Panc1 (cell line): ENCODE measurements around the gene UBR3. TPM values are rescaled to one million over a fixed set of nuclear protein-coding genes. Genes with fewer than 3 reads are reported as not detected.

Source experiments
- ATAC-seq: fragments of 200-7000 bp; cut with Tn5 transposase; 2 replicates; pipeline ENCODE4 v1.9.1; 2020; ENCODE audit warnings: mild to moderate bottlenecking, moderate library complexity
- BruUV-seq: library from RNA; stranded (reverse); fragments of 400-500 nt; replicated peaks from 2 replicates; lab custom pipeline; 2021; lab: Mats Ljungman, UMichigan
- CTCF ChIA-PET: fragments of 300-600 bp; sonication (Branson Sonifier 250); formaldehyde crosslinking; loops from one replicate; lab custom pipeline; 2022; ENCODE audit warnings: antibody characterized with exemption; lab: Charles Lee
- POLR2A ChIA-PET: fragments of 300-600 bp; sonication (Branson Sonifier 250); formaldehyde crosslinking; loops from one replicate; lab custom pipeline; 2022; ENCODE audit warnings: antibody characterized with exemption; lab: Charles Lee
- DNase-seq: peaks from one replicate; pipeline ENCODE4 v3.0.0-alpha.2; 2010; ENCODE audit warnings: low read depth, low spot score
- H3K27ac ChIP-seq: 2 replicates; pipeline ENCODE4 v1.5.1; 2011; ENCODE audit warnings: mild to moderate bottlenecking, low read length, inconsistent platforms
- H3K27me3 ChIP-seq: fragments of 200-500 bp; sonication (Bioruptor generic); 2 replicates; pipeline ENCODE4 v1.6.0; 2014; ENCODE audit warnings: low read length, inconsistent platforms; ENCODE audit not compliant: control insufficient read depth, insufficient read depth
- H3K36me3 ChIP-seq: fragments of 200-500 bp; sonication (Bioruptor generic); 2 replicates; pipeline ENCODE4 v1.5.1; 2014; ENCODE audit warnings: inconsistent platforms, mild to moderate bottlenecking, low read length, moderate library complexity; ENCODE audit not compliant: control insufficient read depth, insufficient read depth
- H3K4me1 ChIP-seq: 2 replicates; pipeline ENCODE4 v1.5.1; 2011; ENCODE audit warnings: inconsistent platforms, mild to moderate bottlenecking, low read length, moderate library complexity; ENCODE audit not compliant: control insufficient read depth, insufficient read depth
- H3K4me3 ChIP-seq, 2 experiments: 2 replicates each; pipeline ENCODE4 v1.5.1; 2011 to 2012; ENCODE audit warnings: low read depth in 2 of 2, low read length in 2 of 2, mild to moderate bottlenecking in 2 of 2, inconsistent platforms in 1 of 2, moderate library complexity in 1 of 2
- H3K9me3 ChIP-seq: fragments of 200-500 bp; sonication (Bioruptor generic); 2 replicates; pipeline ENCODE4 v1.5.1; 2014; ENCODE audit warnings: low read depth, mild to moderate bottlenecking, inconsistent platforms, low read length, moderate library complexity; ENCODE audit not compliant: control insufficient read depth, insufficient read depth
- POLR2AphosphoS5 ChIP-seq: IDR thresholded peaks from 2 replicates; pipeline ENCODE4 v1.6.1; 2012; ENCODE audit warnings: mild to moderate bottlenecking, low read depth, low read length, moderate library complexity
- SIN3A ChIP-seq: IDR thresholded peaks from 2 replicates; pipeline ENCODE4 v1.6.1; 2012; ENCODE audit warnings: low read depth, mild to moderate bottlenecking, low read length, moderate library complexity, borderline replicate concordance; ENCODE audit not compliant: insufficient read depth
- TCF7L2 ChIP-seq: IDR thresholded peaks from 2 replicates; pipeline ENCODE4 v1.6.1; 2011; ENCODE audit warnings: mild to moderate bottlenecking, low read depth, low read length, inconsistent platforms
- in situ Hi-C: cut with HindIII; loops from 2 replicates; pipeline ENCODE4 v1.10.0; 2016; ENCODE audit warnings: low sequenced_read_pairs, low pct_unique_long_range_greater_than_20kb
- intact Hi-C: fragments of 100-400 bp; cut with micrococcal nuclease; formaldehyde crosslinking; loops from one replicate; pipeline ENCODE4 v1.10.0; 2022; ENCODE audit not compliant: unreplicated experiment
- total RNA-seq: library from RNA; stranded (reverse); gene quantifications from one replicate; pipeline ENCODE4 v1.2.1, GENCODE V29; 2021; ENCODE audit not compliant: unreplicated experiment
- TF ChIP-seq, protein P1 (sequence below), 2 experiments: IDR thresholded peaks; 2 replicates each; pipeline ENCODE4 v1.6.1; 2011 to 2012; ENCODE audit warnings: low read depth in 2 of 2, control low read depth in 1 of 2, low read length in 1 of 2, mild to moderate bottlenecking in 1 of 2, moderate library complexity in 1 of 2; ENCODE audit not compliant: insufficient read depth in 1 of 2
- TF ChIP-seq, protein P2 (sequence below): fragments of 450-650 bp; IDR thresholded peaks from 2 replicates; pipeline ENCODE4 v1.5.1; 2017; ENCODE audit warnings: mild to moderate bottlenecking

UBR3 gene
- total RNA-seq, 1 experiment from 2014 or later: 27.9 TPM

DNA sequence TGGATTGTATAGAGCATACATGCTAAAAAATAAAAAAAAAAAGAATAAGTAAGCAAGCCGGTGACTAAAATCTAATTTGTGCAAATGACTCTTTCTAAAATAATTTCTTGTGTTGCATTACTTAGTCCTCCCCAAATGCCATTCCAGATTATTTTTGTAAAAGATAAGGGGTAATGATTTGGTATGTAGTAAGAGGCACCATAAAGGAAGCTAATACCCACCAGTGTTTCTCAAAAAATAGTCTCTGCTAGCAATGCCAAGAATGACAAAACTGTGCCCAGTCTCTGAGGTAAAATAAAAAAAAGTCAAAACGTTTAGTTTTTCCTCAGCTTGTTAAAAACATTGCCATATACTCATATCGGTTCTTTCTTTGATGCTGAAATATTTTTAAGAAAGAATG is 5.2 kb upstream of the UBR3 start:
- no peak for ATAC-seq
- Histone ChIP-seq H3K4me3 (no peak overlapping the region), H3K9me3 (no peaks in the 10 kb centered on the region), H3K27me3 (no peaks in the 10 kb centered on the region), H3K27ac (no peak overlapping the region), H3K36me3 (no peaks in the 10 kb centered on the region), H3K4me1 (peaks cover 10% of the 10 kb centered on the region; the same call in 1 of the 2 replicates)
- ChIA-PET CTCF (no interaction called here), POLR2A (no interaction called here)
- TF ChIP-seq SIN3A (no peak), TCF7L2 (no peak), POLR2AphosphoS5 (no peak)
- TF ChIP-seq, protein P1, sequence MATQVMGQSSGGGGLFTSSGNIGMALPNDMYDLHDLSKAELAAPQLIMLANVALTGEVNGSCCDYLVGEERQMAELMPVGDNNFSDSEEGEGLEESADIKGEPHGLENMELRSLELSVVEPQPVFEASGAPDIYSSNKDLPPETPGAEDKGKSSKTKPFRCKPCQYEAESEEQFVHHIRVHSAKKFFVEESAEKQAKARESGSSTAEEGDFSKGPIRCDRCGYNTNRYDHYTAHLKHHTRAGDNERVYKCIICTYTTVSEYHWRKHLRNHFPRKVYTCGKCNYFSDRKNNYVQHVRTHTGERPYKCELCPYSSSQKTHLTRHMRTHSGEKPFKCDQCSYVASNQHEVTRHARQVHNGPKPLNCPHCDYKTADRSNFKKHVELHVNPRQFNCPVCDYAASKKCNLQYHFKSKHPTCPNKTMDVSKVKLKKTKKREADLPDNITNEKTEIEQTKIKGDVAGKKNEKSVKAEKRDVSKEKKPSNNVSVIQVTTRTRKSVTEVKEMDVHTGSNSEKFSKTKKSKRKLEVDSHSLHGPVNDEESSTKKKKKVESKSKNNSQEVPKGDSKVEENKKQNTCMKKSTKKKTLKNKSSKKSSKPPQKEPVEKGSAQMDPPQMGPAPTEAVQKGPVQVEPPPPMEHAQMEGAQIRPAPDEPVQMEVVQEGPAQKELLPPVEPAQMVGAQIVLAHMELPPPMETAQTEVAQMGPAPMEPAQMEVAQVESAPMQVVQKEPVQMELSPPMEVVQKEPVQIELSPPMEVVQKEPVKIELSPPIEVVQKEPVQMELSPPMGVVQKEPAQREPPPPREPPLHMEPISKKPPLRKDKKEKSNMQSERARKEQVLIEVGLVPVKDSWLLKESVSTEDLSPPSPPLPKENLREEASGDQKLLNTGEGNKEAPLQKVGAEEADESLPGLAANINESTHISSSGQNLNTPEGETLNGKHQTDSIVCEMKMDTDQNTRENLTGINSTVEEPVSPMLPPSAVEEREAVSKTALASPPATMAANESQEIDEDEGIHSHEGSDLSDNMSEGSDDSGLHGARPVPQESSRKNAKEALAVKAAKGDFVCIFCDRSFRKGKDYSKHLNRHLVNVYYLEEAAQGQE (IDR thresholded peaks at IDR 0.05; ENCODE audit: insufficient read depth in 1 of 2, low read depth in 2 of 2, low read length in 1 of 2): no peak
- TF ChIP-seq, protein P2, sequence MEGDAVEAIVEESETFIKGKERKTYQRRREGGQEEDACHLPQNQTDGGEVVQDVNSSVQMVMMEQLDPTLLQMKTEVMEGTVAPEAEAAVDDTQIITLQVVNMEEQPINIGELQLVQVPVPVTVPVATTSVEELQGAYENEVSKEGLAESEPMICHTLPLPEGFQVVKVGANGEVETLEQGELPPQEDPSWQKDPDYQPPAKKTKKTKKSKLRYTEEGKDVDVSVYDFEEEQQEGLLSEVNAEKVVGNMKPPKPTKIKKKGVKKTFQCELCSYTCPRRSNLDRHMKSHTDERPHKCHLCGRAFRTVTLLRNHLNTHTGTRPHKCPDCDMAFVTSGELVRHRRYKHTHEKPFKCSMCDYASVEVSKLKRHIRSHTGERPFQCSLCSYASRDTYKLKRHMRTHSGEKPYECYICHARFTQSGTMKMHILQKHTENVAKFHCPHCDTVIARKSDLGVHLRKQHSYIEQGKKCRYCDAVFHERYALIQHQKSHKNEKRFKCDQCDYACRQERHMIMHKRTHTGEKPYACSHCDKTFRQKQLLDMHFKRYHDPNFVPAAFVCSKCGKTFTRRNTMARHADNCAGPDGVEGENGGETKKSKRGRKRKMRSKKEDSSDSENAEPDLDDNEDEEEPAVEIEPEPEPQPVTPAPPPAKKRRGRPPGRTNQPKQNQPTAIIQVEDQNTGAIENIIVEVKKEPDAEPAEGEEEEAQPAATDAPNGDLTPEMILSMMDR: no peak
- in situ Hi-C loops: no loop called here
- BruUV-seq: no TSS peak
- no peak for DNase-seq
- intact Hi-C loops: no loop called here

DNA sequence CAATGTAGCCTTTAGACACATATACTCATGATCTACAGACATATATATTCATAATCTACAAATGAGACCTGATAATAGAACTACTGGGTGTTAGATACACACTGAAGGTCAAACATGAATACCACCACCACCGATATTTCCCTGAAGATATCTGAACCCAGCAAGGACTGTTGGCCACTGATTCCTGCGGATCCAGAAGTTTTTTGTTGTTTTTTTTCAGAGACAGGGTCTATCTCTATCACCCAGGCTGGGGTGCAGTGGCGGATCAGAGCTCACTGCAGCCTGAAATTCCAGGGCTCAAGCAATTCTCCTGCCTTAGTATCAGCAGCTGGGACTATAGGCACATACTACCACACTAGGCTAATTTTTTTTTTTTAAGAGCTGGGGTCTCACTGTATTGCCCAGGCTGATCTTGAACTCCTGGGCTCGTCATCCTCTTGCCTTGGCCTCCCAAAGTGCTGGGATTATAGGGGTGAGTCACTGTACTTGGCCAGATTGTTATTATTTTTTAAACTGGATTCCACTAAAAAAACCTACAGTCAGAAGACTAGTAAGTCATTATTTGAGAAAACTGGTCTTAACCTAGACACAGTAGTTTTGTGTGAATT is 4.4 kb upstream of the UBR3 start:
- no peak for TF ChIP-seq TCF7L2
- TF ChIP-seq, protein P2: no peak
- TF ChIP-seq, protein P1 (IDR thresholded peaks at IDR 0.05; ENCODE audit: insufficient read depth in 1 of 2, low read depth in 2 of 2, low read length in 1 of 2): no peak
- no peak for TF ChIP-seq SIN3A
- TF ChIP-seq POLR2AphosphoS5: no peak
- Histone ChIP-seq H3K36me3 (no peaks in the 10 kb centered on the region), H3K4me3 (no peak overlapping the region; a peak in 1 of 4 replicates), H3K4me1 (peaks cover 10% of the 10 kb centered on the region; the same call in 1 of the 2 replicates), H3K9me3 (no peaks in the 10 kb centered on the region), H3K27me3 (no peaks in the 10 kb centered on the region), H3K27ac (no peak overlapping the region)
- in situ Hi-C loops: no loop called here
- ChIA-PET CTCF (no interaction called here), POLR2A (no interaction called here)
- BruUV-seq: no TSS peak
- no peak for ATAC-seq
- intact Hi-C loops: no loop called here
- DNase-seq: no peak
